ENCODE results near the gene LAMB4. TPM values are rescaled to one million over a fixed set of nuclear protein-coding genes. Genes with fewer than 3 reads are reported as not detected.

Gene LAMB4
- total RNA-seq, 2 experiments from 2014 or later = not detected

- no TSS peak for BruUV-seq (replicated peaks)
Observed at GRCh38 chr7:108000875-108001763, 129.0 kb downstream of the LAMB4 start.

GRCh38 chr7:107999779-108000560 lies 130.2 kb downstream of the LAMB4 start:
- BruUV-seq (replicated peaks) = no TSS peak
- no peaks in the 10 kb centered on the region for H3K79me2 ChIP-seq (ENCODE audit: insufficient read depth, low read depth, low read length)
- TF ChIP-seq EZH2phosphoT487 (IDR thresholded peaks at IDR 0.05; ENCODE audit: borderline replicate concordance, low read depth, low read length) (no peak), CTCF (conservative IDR thresholded peaks at IDR 0.05; ENCODE audit: low read length) (no peak)
- DNase-seq (ENCODE audit: low spot score) = no peak
- no peaks in the 10 kb centered on the region for H3K4me1 ChIP-seq (ENCODE audit: insufficient read depth, low read length, poor library complexity, severe bottlenecking)
- no peak overlapping the region for H3K4me2 ChIP-seq (ENCODE audit: low read length)
- POLR2A ChIA-PET = interaction anchor here (0.7 kb wide), 1 partner anchor 33 kb away, joined by 8 read pairs; no protein-coding TSS in a partner anchor
- H3K4me3 ChIP-seq (ENCODE audit: low read depth, low read length, poor library complexity, severe bottlenecking) = no peak overlapping the region
- H3K27ac ChIP-seq (ENCODE audit: low read depth, low read length, poor library complexity, severe bottlenecking) = no peak overlapping the region
- intact Hi-C loops (cut with micrococcal nuclease; ENCODE audit: unreplicated experiment) = no loop called here
- H3K9me2 ChIP-seq (ENCODE audit: insufficient read depth, low read length) = no peaks in the 10 kb centered on the region
- no peaks in the 10 kb centered on the region for H3K36me3 ChIP-seq (ENCODE audit: insufficient read depth, low read length)
- CTCF ChIA-PET (ENCODE audit: unreplicated experiment) = no interaction called here
- no peaks in the 10 kb centered on the region for H3K9me3 ChIP-seq (ENCODE audit: low read length)
- H2AFZ ChIP-seq (ENCODE audit: low read length) = no peak overlapping the region
- H4K20me1 ChIP-seq (ENCODE audit: insufficient read depth, low read length) = no peaks in the 10 kb centered on the region

More at GRCh38 chr7:108000875-108001763, 129.0 kb downstream of the LAMB4 start:
- Histone ChIP-seq H4K20me1 (ENCODE audit: insufficient read depth, low read length) (no peaks in the 10 kb centered on the region), H3K4me2 (ENCODE audit: low read length) (no peak overlapping the region), H3K9me2 (ENCODE audit: insufficient read depth, low read length) (no peaks in the 10 kb centered on the region), H3K79me2 (ENCODE audit: insufficient read depth, low read depth, low read length) (no peaks in the 10 kb centered on the region), H2AFZ (ENCODE audit: low read length) (no peak overlapping the region), H3K4me1 (ENCODE audit: insufficient read depth, low read length, poor library complexity, severe bottlenecking) (no peaks in the 10 kb centered on the region), H3K27ac (ENCODE audit: low read depth, low read length, poor library complexity, severe bottlenecking) (no peak overlapping the region), H3K9me3 (ENCODE audit: low read length) (no peaks in the 10 kb centered on the region), H3K4me3 (ENCODE audit: low read depth, low read length, poor library complexity, severe bottlenecking) (no peak overlapping the region), H3K36me3 (ENCODE audit: insufficient read depth, low read length) (no peaks in the 10 kb centered on the region)
- ChIA-PET POLR2A (no interaction called here), CTCF (ENCODE audit: unreplicated experiment) (no interaction called here)
- TF ChIP-seq EZH2phosphoT487 (IDR thresholded peaks at IDR 0.05; ENCODE audit: borderline replicate concordance, low read depth, low read length) (no peak), CTCF (conservative IDR thresholded peaks at IDR 0.05; ENCODE audit: low read length) (no peak)
- no peak for DNase-seq (ENCODE audit: low spot score)
- intact Hi-C loops (cut with micrococcal nuclease; ENCODE audit: unreplicated experiment) = no loop called here

Measured in OCI-LY7 (cell line).